Upper lobe of left lung (tissue), 6 donors: Measurements from ENCODE around the gene TBCK. TPM values are rescaled to one million over a fixed set of nuclear protein-coding genes. Genes with fewer than 3 reads are reported as not detected.

ENCODE experiments used
- ATAC-seq, 2 donors: fragments of 200-7000 bp; cut with Tn5 transposase; one replicate each; pipeline ENCODE4 v1.9.1; 2022; ENCODE audit warnings: mild to moderate bottlenecking in 2 of 2, moderate library complexity in 2 of 2; ENCODE audit not compliant: low FRiP score in 2 of 2
- DNase-seq, 2 donors: peaks; one replicate each; pipeline ENCODE4 v3.0.0-alpha.2; 2019 to 2020
- H3K27ac ChIP-seq, 4 donors: fragments of 200-600 bp; sonication (generic); one replicate each; pipeline ENCODE4 v1.5.1; 2016 to 2019
- H3K27me3 ChIP-seq, 4 donors: fragments of 200-600 bp; sonication (generic); one replicate each; pipeline ENCODE4 v1.5.1; 2017 to 2019
- H3K36me3 ChIP-seq, 4 donors: fragments of 200-600 bp; sonication (generic); one replicate each; pipeline ENCODE4 v1.5.1; 2016 to 2019
- H3K4me1 ChIP-seq, 4 donors: fragments of 200-600 bp; sonication (generic); one replicate each; pipeline ENCODE4 v1.5.1; 2018 to 2019
- H3K4me3 ChIP-seq, 4 donors: fragments of 200-600 bp; sonication (generic); one replicate each; pipeline ENCODE4 v1.5.1; 2017 to 2019; ENCODE audit warnings: mild to moderate bottlenecking in 2 of 4, moderate library complexity in 1 of 4
- H3K9me3 ChIP-seq, 4 donors: fragments of 200-600 bp; sonication (generic); one replicate each; pipeline ENCODE4 v1.5.1; 2018 to 2019
- CTCF ChIP-seq, 6 experiments: fragments of 450-650 bp in 4 of 6; fragments of 200-600 bp in 2 of 6; sonication (generic) in 2 of 6; IDR thresholded peaks; one replicate each; pipeline ENCODE4 v1.5.1; 2016 to 2019; ENCODE audit warnings: antibody characterized with exemption in 6 of 6
- EP300 ChIP-seq, 4 donors: sonication (generic); formaldehyde crosslinking; IDR thresholded peaks; one replicate each; pipeline ENCODE4 v1.5.1; 2017; ENCODE audit warnings: antibody characterized with exemption in 4 of 4, control low read depth in 2 of 4
- POLR2A ChIP-seq, 4 donors: fragments of 450-650 bp; IDR thresholded peaks; one replicate each; pipeline ENCODE4 v1.5.1; 2016 to 2017; ENCODE audit warnings: antibody characterized with exemption in 4 of 4, mild to moderate bottlenecking in 2 of 4
- POLR2AphosphoS5 ChIP-seq, 2 donors: sonication (generic); formaldehyde crosslinking; IDR thresholded peaks; one replicate each; pipeline ENCODE4 v1.5.1; 2017; ENCODE audit warnings: antibody characterized with exemption in 2 of 2
- WGBS, 2 donors: methylation state at CpG; one replicate each; pipeline ENCODE4 v1.1.5; 2017 to 2018; 5-methylcytosine and 5-hydroxymethylcytosine counted together
- total RNA-seq, 6 donors: library from RNA; depleted of rRNA in 4 of 6; stranded (reverse); fragments of >200 nt in 4 of 6; gene quantifications; one replicate each; pipeline versions ENCODE4 v1.1.0 to v1.2.1, GENCODE V29; 2016 to 2021
- donor health status: DM: no; HTN: no; CAD: no; lungs with moderate emphysema.
- donor health status: DM: no; HTN: yes; CAD: no; lungs with severe emphysema.

TBCK gene
- total RNA-seq, 6 donors from 2014 or later = 24.8 to 54.5 (median 32.3) TPM

GRCh38 chr4:106263594-106264330, 52.2 kb downstream of the TBCK start:
- H3K36me3 ChIP-seq = no peaks in the 10 kb centered on the region
- no peak overlapping the region for H3K4me3 ChIP-seq
- no peaks in the 10 kb centered on the region for H3K9me3 ChIP-seq
- TF ChIP-seq POLR2AphosphoS5 (IDR thresholded peaks at IDR 0.05) (no peak), POLR2A (IDR thresholded peaks at IDR 0.05) (no peak), EP300 (IDR thresholded peaks at IDR 0.05) (no peak), CTCF (IDR thresholded peaks at IDR 0.05) (no peak)
- WGBS, 2 donors = 96 to 97% methylated on average over 2 of the region's 2 CpGs
- H3K27ac ChIP-seq = no peak overlapping the region
- no peak for DNase-seq
- peaks cover 0 to 2% (median 0%) of the 10 kb centered on the region in 4 donors for H3K4me1 ChIP-seq
- no peak for ATAC-seq
- no peaks in the 10 kb centered on the region for H3K27me3 ChIP-seq

- no peaks in the 10 kb centered on the region for H3K27me3 ChIP-seq
- no peak overlapping the region for H3K4me3 ChIP-seq
- no peaks in the 10 kb centered on the region for H3K4me1 ChIP-seq
- H3K36me3 ChIP-seq = no peaks in the 10 kb centered on the region
- no peak overlapping the region for H3K27ac ChIP-seq
- TF ChIP-seq EP300 (IDR thresholded peaks at IDR 0.05) (no peak), POLR2A (IDR thresholded peaks at IDR 0.05) (no peak), CTCF (IDR thresholded peaks at IDR 0.05) (no peak), POLR2AphosphoS5 (IDR thresholded peaks at IDR 0.05) (no peak)
- ATAC-seq (no peak), DNase-seq (no peak)
- H3K9me3 ChIP-seq = no peaks in the 10 kb centered on the region
- WGBS, 2 donors = 63 to 73% methylated on average over 2 of the region's 2 CpGs
These were observed 54.0 kb downstream of the TBCK start for GRCh38 chr4:106261980-106262379.

GRCh38 chr4:106258145-106259045, 57.6 kb downstream of the TBCK start:
- no peak overlapping the region for H3K4me3 ChIP-seq
- no peaks in the 10 kb centered on the region for H3K9me3 ChIP-seq
- DNase-seq (no peak), ATAC-seq (no peak)
- H3K27ac ChIP-seq = no peak overlapping the region
- no peak for TF ChIP-seq POLR2AphosphoS5 (IDR thresholded peaks at IDR 0.05)
- TF ChIP-seq POLR2A (IDR thresholded peaks at IDR 0.05) = no peak
- TF ChIP-seq CTCF (IDR thresholded peaks at IDR 0.05) = no peak
- no peak for TF ChIP-seq EP300 (IDR thresholded peaks at IDR 0.05)
- 82 to 88% methylated on average over 4 of the region's 4 CpGs for WGBS, 2 donors
- no peaks in the 10 kb centered on the region for H3K27me3 ChIP-seq
- no peaks in the 10 kb centered on the region for H3K4me1 ChIP-seq
- H3K36me3 ChIP-seq = peaks cover 3 to 17% (median 9%) of the 10 kb centered on the region in 4 donors

GRCh38 chr4:106256190-106256589, 59.8 kb downstream of the TBCK start:
- peak in 1 of 2 donors; percentile 49 for ATAC-seq
- Histone ChIP-seq H3K27ac (no peak overlapping the region), H3K4me1 (no peaks in the 10 kb centered on the region), H3K4me3 (no peak overlapping the region), H3K36me3 (peaks cover 4 to 20% (median 11%) of the 10 kb centered on the region in 4 donors), H3K27me3 (no peaks in the 10 kb centered on the region), H3K9me3 (no peaks in the 10 kb centered on the region)
- DNase-seq = peak in 1 of 2 donors; percentile 55
- WGBS, 2 donors = 97 to 98% methylated on average over 8 to 10 of the region's 10 CpGs
- TF ChIP-seq CTCF (IDR thresholded peaks at IDR 0.05) (no peak), POLR2A (IDR thresholded peaks at IDR 0.05) (no peak), POLR2AphosphoS5 (IDR thresholded peaks at IDR 0.05) (no peak), EP300 (IDR thresholded peaks at IDR 0.05) (no peak)
